GM18505 (cell line): ENCODE data around the gene HTR1E.
"Not testable (repeated sequence)": the region's sequence is repeated elsewhere in the genome, so short reads cannot be mapped to it uniquely, and the experiment has no call there.

ENCODE experiments used
- ATAC-seq: cut with Tn5 transposase; IDR thresholded peaks from one replicate; pipeline ENCODE4 v1.9.1; 2021; ENCODE audit not compliant: unreplicated experiment
- POLR2A ChIP-seq: IDR thresholded peaks from 4 replicates; pipeline ENCODE4 v1.6.1; 2011; ENCODE audit warnings: borderline replicate concordance; ENCODE audit not compliant: insufficient read depth, insufficient read length; ENCODE audit errors: extremely low read depth

HTR1E gene

GRCh38 chr6:86949771-86950170 lies 12.4 kb downstream of the HTR1E start:
- no peak for ATAC-seq
- TF ChIP-seq POLR2A = no peak

- TF ChIP-seq POLR2A = no peak
Measured at GRCh38 chr6:86952991-86953390, 15.7 kb downstream of the HTR1E start.

GRCh38 chr6:86959656-86960055 lies 22.3 kb downstream of the HTR1E start:
- no peak for ATAC-seq
- no peak for TF ChIP-seq POLR2A

More at GRCh38 chr6:86952991-86953390, 15.7 kb downstream of the HTR1E start:
- no peak for ATAC-seq

- no peak for ATAC-seq
- no peak for TF ChIP-seq POLR2A
Measured at GRCh38 chr6:86961455-86962200, 24.3 kb downstream of the HTR1E start.

- no peak for TF ChIP-seq POLR2A
- ATAC-seq = no peak
Measured at GRCh38 chr6:86963352-86963751, 26.0 kb downstream of the HTR1E start.

- TF ChIP-seq POLR2A = no peak
- ATAC-seq = no peak
Measured at GRCh38 chr6:86964029-86964579, 26.8 kb downstream of the HTR1E start.

GRCh38 chr6:86966271-86966670 lies 28.9 kb downstream of the HTR1E start:
- ATAC-seq = no peak
- TF ChIP-seq POLR2A = no peak

GRCh38 chr6:86969573-86969972 lies 32.2 kb downstream of the HTR1E start:
- no peak for ATAC-seq
- no peak for TF ChIP-seq POLR2A

DNA sequence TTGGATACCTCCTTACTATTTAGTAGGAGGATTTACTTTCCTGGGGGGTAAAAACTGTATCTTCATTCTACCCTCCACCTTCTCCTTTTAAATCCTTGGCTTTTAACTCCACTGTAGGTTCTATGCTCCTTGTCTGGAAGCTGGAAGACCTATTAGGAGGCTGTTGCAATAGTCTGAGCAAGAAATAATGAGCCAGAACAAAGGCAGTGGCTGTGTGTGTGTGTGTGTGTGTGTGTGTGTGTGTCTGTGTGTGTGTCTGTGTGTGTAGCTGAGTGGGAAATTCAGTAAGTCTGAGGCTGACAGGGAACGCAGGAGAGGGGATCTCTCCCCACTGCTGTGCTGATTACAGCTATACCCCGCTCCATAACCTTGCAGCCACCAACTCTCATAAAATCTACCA lies 35.8 kb downstream of the HTR1E start:
- no peak for TF ChIP-seq POLR2A
- ATAC-seq = no peak

DNA sequence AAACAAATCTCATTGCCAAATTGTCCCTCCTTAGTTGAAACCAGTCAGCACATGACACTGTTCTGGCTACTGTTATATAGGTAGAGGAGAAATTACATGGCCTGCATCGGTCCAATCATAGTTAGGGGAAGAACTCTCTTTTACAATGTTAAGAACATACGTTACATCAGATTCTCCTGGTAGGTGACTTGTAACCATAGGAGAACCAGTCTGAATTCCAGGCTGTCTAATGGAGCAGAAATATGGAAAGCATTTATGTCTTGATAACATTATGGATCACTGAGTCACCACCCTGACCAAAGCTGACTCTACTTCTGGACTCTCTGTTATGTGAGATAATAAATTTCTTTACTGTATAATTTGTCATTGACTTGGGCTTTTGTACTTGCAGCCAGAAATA lies 40.9 kb downstream of the HTR1E start:
- ATAC-seq = no peak
- no peak for TF ChIP-seq POLR2A

DNA sequence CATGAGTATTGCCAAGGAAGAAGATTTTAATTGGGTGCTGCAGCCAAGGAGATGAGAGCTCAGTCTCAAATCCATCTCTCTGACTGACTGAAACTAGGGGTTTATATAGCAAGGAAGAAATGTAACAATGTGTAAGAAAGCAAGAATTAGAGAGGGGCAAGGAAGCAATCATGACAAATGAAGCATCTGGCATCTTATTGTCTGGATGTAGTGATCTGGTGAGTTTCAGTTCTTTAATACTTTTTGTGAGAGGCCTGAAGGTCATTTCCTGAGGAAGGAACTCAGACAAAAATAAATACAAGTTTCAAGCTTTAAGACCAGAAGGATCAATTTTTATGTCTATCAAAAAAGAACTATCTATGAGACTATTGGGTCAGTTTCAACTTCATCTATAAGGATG lies 64.2 kb downstream of the HTR1E start:
- no peak for TF ChIP-seq POLR2A
- ATAC-seq = no peak

- ATAC-seq = not testable (repeated sequence)
Measured at GRCh38 chr6:87002391-87002790, 65.1 kb downstream of the HTR1E start.

DNA sequence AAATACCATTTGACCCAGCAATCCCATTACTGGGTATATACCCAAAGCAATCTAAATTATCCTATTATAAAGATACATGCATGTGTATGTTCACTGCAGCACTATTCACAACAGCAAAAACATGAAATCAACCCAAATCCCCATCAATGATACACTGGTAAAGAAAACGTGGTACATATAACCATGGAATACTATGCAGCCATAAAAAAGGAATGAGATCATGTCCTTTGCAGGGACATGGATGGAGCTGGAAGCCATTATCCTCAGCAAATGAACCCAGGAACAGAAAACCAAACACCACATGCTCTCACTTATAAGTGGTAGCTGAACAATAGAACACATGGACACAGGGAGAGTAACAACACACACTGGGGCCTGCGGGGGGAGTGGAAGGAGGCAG lies 69.2 kb downstream of the HTR1E start:
- ATAC-seq = not testable (repeated sequence)

GRCh38 chr6:87009581-87009980 lies 72.3 kb downstream of the HTR1E start:
- ATAC-seq = not testable (repeated sequence)

- no peak for TF ChIP-seq POLR2A
- no peak for ATAC-seq
Measured at GRCh38 chr6:87012035-87012434, 74.7 kb downstream of the HTR1E start.

DNA sequence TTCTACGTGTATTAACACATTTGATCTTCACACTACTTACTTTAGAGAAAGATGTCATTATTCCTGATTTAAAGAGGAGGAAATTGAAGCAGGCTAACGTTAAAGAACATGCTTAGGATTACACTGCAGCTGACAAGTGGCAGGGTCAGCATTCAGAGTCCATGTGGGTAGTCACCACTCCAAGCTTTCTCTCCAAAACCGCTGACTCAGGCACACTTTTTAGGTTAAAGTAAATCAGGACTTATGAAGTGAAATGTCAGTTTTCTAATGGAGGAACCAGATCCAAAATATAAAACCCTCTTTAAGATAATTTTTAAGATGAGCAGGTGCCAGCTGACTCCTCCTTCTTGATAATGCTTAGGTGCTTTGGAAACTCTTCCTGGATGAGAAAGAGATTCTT lies 75.4 kb downstream of the HTR1E start:
- ATAC-seq = no peak
- TF ChIP-seq POLR2A = no peak

DNA sequence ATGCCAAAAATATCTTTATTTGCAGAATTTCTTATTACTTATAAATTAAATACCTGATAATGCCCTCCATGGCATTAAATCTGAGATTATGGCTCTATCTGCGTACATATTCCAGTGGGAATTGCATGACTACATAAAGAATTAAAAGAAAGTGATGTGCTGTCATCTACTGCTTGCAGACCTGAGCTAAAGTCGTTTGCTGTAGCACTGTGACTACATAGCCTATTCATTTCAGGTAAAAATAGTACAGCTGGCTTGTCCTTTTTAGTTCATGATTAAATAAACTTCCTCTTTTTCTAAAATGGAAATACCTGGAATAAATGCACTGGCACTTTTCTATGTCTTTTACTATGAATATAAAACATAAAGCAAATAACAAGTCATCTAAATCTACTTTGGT lies 79.4 kb downstream of the HTR1E start:
- no peak for ATAC-seq
- no peak for TF ChIP-seq POLR2A
